ENCODE measurements around the gene FPR1.

Gene FPR1, protein sequence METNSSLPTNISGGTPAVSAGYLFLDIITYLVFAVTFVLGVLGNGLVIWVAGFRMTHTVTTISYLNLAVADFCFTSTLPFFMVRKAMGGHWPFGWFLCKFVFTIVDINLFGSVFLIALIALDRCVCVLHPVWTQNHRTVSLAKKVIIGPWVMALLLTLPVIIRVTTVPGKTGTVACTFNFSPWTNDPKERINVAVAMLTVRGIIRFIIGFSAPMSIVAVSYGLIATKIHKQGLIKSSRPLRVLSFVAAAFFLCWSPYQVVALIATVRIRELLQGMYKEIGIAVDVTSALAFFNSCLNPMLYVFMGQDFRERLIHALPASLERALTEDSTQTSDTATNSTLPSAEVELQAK

DNA sequence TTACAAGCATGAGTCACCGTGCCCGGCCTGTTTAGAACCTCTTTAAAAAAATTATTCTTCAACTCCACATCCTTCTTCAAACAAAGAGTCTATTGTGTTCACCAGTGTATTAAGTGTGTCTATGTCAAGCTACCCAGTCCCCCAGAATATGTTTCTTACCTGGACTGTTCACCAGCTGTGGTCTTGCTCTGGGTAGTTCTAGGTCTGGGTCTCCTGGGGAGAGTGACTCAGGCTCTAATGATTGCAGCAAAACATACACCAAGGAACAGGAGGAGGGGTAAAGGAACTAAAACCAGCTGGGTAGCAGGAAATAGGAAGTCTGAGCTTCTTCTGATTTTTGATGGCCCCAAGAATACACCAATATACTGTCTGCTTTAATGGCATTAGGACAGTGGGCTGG lies at the start of gene FPR1:
FPR1 (minus strand) TSS at position 224 of the 400 bp plus-strand sequence. CDS start 4,884 bp downstream, outside the sequence.
- DNase-seq (ENCODE audit: low read depth), result peak; percentile 65
- no peak within 1 kb of the TSS for H3K4me3 ChIP-seq (ENCODE audit: low read length)
- TF ChIP-seq, protein P1, sequence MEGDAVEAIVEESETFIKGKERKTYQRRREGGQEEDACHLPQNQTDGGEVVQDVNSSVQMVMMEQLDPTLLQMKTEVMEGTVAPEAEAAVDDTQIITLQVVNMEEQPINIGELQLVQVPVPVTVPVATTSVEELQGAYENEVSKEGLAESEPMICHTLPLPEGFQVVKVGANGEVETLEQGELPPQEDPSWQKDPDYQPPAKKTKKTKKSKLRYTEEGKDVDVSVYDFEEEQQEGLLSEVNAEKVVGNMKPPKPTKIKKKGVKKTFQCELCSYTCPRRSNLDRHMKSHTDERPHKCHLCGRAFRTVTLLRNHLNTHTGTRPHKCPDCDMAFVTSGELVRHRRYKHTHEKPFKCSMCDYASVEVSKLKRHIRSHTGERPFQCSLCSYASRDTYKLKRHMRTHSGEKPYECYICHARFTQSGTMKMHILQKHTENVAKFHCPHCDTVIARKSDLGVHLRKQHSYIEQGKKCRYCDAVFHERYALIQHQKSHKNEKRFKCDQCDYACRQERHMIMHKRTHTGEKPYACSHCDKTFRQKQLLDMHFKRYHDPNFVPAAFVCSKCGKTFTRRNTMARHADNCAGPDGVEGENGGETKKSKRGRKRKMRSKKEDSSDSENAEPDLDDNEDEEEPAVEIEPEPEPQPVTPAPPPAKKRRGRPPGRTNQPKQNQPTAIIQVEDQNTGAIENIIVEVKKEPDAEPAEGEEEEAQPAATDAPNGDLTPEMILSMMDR (conservative IDR thresholded peaks at IDR 0.05; ENCODE audit: low read length), result no peak

DNA sequence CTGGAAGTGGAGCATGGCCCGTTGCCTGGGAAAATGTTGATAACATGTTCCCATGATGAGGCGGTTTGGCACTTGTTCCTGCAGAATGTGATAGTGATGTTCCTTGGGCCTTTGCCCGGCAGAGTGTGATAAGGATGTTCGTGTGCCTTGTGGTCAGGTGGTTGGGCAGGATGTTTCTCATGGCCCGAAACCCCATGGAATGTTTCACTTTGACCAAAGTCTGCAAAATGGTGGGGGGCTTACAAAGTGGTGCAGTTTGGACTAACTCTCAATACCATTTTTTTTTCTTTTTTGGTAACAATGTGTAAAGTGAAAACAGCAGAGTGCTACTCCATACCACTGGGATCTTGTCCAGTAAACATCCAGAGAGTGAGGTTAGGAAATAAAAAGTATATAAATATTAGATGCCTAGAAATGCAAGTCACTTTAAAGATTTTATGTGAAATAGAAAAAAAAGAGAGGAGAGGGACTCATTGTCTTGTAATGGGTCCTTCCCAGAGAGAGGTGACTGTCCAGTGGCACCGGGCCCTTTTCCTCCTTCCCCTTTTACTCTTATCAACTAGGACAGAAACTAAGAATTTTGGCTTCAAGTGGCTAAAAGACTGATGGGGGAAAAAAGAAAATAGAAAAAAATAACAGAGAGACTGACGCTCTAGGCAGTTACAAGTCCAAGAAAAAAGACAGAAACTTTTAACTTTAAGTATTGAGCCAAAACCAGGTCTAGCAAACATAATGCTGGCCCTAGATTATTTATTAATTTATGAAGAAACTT lies 49.0 kb upstream of the FPR1 start:
- no peak overlapping the region for H3K4me3 ChIP-seq (ENCODE audit: low read length)
- DNase-seq (ENCODE audit: low read depth), result no peak
- TF ChIP-seq, protein P1 (conservative IDR thresholded peaks at IDR 0.05; ENCODE audit: low read length), result no peak

DNA sequence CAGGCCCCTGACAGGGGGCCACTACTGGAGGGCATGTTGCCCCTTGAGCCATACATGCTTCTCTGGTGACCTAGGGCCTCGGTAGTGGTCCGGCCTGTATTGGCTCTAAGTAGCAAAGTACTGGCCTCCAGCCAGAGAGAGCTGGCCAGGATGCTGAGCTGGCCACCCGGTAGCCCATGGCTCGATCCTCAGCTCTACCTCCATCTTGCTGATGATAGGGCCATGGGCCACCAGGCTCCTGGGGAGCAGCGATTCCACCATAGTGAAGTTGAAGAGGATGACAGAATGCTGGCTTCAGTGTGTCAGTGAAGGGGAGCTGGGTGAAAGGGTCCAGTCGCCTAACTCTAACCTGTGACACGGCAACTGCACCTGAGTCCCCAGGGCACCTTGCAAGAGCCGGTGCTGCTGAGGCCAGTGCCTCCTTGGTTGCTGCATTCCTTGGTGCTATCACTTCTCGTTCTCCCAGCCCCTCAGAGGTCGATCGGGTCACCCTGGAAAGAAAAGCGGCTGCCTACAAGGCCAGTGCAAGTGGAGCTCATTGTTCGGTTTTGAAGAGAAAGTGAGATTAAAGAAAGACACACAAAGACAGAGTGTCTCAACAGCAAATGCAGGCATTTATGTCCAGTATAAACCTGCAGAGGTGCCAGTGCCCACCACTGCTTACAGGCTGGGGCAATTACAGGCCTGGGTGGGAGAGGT lies 48.2 kb upstream of the FPR1 start:
- DNase-seq (ENCODE audit: low read depth), result no peak
- TF ChIP-seq, protein P1 (conservative IDR thresholded peaks at IDR 0.05; ENCODE audit: low read length), result no peak
- no peak overlapping the region for H3K4me3 ChIP-seq (ENCODE audit: low read length)

DNA sequence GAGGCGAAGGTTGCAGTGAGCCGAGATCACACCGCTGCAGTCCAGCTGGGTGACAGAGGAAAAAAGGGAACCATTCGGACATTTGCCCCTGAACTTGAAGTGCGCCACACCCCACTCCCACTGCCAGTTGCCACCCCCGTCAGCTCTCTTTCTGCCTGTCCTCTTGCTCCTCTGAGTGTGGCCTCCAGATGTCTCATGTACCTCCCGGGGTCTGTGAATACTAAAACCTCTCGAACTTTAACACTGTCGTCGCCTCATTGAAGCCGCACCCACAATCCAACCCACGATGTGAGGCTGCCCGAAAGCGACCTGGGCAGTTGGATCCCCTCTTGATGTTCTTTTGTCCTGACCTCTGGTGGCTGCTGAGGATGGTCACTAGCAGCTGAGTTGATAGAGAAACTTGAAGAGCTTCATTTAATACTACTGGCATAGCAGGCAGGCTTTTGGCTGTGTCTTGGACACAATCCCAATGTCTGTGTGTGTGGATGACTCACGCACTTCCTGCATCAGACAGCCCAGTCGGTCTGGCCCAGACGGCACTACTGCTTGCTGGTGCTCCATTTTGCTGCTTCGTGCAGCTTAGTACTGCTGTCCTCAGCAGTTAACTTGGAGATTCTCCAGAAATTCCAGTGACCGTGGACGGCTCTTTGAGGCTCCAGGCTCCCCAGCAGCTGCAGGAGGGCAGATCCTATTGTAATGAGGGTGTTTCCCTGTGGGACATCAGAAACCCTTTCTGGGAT lies 47.5 kb upstream of the FPR1 start:
- TF ChIP-seq, protein P1 (conservative IDR thresholded peaks at IDR 0.05; ENCODE audit: low read length), result peak; percentile 38
- peak; percentile 99 for DNase-seq (ENCODE audit: low read depth)
- H3K4me3 ChIP-seq (ENCODE audit: low read length), result peak overlapping the region; percentile 27

DNA sequence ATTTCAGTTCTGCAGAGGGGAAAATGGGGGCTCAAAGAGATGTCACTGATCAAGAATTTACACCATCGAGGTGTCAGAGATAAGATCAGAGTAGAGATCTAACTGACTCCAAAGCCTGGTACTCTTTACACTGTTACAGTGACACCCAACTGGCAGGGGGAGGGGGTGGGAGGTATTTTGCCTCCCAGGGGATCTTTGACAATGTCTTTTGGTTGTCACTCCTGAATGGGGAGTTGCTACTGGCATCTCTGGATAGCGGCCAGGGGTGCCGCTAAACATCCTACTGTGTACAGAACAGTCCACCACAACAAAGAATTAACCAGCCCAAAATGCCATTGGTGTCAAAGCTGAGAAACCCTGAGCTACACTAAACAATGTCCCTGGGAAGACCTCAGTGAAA lies 46.4 kb upstream of the FPR1 start:
- no peak for DNase-seq (ENCODE audit: low read depth)
- TF ChIP-seq, protein P1 (conservative IDR thresholded peaks at IDR 0.05; ENCODE audit: low read length), result no peak
- no peak overlapping the region for H3K4me3 ChIP-seq (ENCODE audit: low read length)

DNA sequence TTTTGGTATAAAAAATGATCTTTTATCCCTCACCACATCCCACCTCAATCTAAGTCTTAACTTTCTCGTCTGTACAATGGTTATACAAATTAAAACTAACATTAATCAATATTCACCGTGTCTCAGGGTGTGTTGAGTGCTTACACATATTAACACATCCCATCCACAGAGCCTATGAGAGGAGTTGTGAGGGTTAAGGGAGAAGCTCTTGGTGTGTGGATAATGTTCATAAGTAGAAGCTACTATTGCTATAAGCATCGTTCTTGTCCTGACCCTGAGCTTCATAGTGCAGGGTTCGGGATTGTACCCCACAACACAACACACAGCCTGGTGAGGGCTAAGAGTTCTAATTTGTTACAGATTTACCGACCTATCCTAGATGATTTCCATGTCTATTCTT lies 45.8 kb upstream of the FPR1 start:
- TF ChIP-seq, protein P1 (conservative IDR thresholded peaks at IDR 0.05; ENCODE audit: low read length), result no peak
- no peak for DNase-seq (ENCODE audit: low read depth)
- H3K4me3 ChIP-seq (ENCODE audit: low read length), result no peak overlapping the region
